CD4-positive, alpha-beta memory T cell (primary cell): Measurements from ENCODE around the gene MARK3. TPM values are rescaled to one million over a fixed set of nuclear protein-coding genes. Genes with fewer than 3 reads are reported as not detected.
"Not testable (repeated sequence)": the region's sequence is repeated elsewhere in the genome, so short reads cannot be mapped to it uniquely, and the experiment has no call there.

Experiments used
- CTCF ChIA-PET: fragments of 350-600 bp; sonication (Branson Sonifier 250); formaldehyde crosslinking; loops from one replicate; lab custom pipeline; 2021; ENCODE audit warnings: inconsistent platforms; ENCODE audit not compliant: partially characterized antibody; lab: Charles Lee
- POLR2A ChIA-PET: fragments of 350-600 bp; sonication (Branson Sonifier 250); formaldehyde crosslinking; loops from one replicate; lab custom pipeline; 2021; ENCODE audit not compliant: partially characterized antibody; lab: Charles Lee
- DNase-seq, 5 donors: peaks; one replicate each; pipeline versions ENCODE4 v3.0.0 to v3.0.0-alpha.2; 2020 to 2022; ENCODE audit warnings: mixed read lengths in 1 of 5
- H3K27ac ChIP-seq: one replicate; pipeline ENCODE4 v1.7.0; 2013; ENCODE audit warnings: low read depth, low read length
- H3K27me3 ChIP-seq: 2 replicates; pipeline ENCODE4 v1.7.0; 2013; ENCODE audit warnings: mild to moderate bottlenecking, low read length, moderate library complexity; ENCODE audit not compliant: insufficient read depth
- H3K36me3 ChIP-seq: 2 replicates; pipeline ENCODE4 v1.7.0; 2013; ENCODE audit warnings: mild to moderate bottlenecking, low read length, moderate library complexity; ENCODE audit not compliant: insufficient read depth
- H3K4me1 ChIP-seq: 2 replicates; pipeline ENCODE4 v1.7.0; 2013; ENCODE audit warnings: mild to moderate bottlenecking, low read length, moderate library complexity; ENCODE audit not compliant: insufficient read depth
- H3K4me3 ChIP-seq, 2 donors: one replicate each; pipeline ENCODE4 v1.7.0; 2013; ENCODE audit warnings: low read length in 2 of 2, mild to moderate bottlenecking in 1 of 2
- H3K9me3 ChIP-seq, 2 donors: one replicate each; pipeline ENCODE4 v1.7.0; 2013; ENCODE audit warnings: low read length in 2 of 2, control low read depth in 1 of 2; ENCODE audit not compliant: control insufficient read depth in 1 of 2
- H3K27ac Mint-ChIP-seq, 7 donors: one replicate each; pipeline ENCODE4 v1.8.0; 2020 to 2021; ENCODE audit warnings: mixed read lengths in 7 of 7, mild to moderate bottlenecking in 6 of 7, inconsistent platforms in 3 of 7, moderate library complexity in 3 of 7
- H3K27me3 Mint-ChIP-seq, 2 donors: one replicate each; pipeline ENCODE4 v1.8.0; 2020 to 2021; ENCODE audit warnings: mixed read lengths in 2 of 2
- H3K36me3 Mint-ChIP-seq, 2 donors: one replicate each; pipeline ENCODE4 v1.8.0; 2020 to 2021; ENCODE audit warnings: mixed read lengths in 2 of 2, inconsistent platforms in 1 of 2, mild to moderate bottlenecking in 1 of 2
- H3K4me1 Mint-ChIP-seq, 4 donors: one replicate each; pipeline ENCODE4 v1.8.0; 2020 to 2021; ENCODE audit warnings: mixed read lengths in 4 of 4, mild to moderate bottlenecking in 1 of 4
- H3K4me3 Mint-ChIP-seq, 8 donors: one replicate each; pipeline ENCODE4 v1.8.0; 2020 to 2021; ENCODE audit warnings: mixed read lengths in 8 of 8, mild to moderate bottlenecking in 7 of 8, moderate library complexity in 6 of 8, inconsistent platforms in 3 of 8
- H3K9me3 Mint-ChIP-seq, 8 donors: one replicate each; pipeline ENCODE4 v1.8.0; 2020 to 2021; ENCODE audit warnings: mixed read lengths in 8 of 8, mild to moderate bottlenecking in 5 of 8, inconsistent platforms in 3 of 8, moderate library complexity in 1 of 8
- intact Hi-C: fragments of 100-400 bp; cut with micrococcal nuclease; formaldehyde crosslinking; loops from one replicate; pipeline ENCODE4 v1.15.1; 2023
- polyA plus RNA-seq, 2 donors: library from polyadenylated mRNA; unstranded; fragments of 300-500 nt; fragmentation: Illumina TruSeq; gene quantifications; one replicate each; pipeline ENCODE4 v1.2.3, GENCODE V29; 2021
- total RNA-seq, 2 experiments: library from RNA; stranded (reverse); gene quantifications; one replicate each; pipeline ENCODE4 v1.2.3, GENCODE V29; 2021

MARK3 gene
- total and polyA plus RNA-seq, 4 experiments from 2014 or later, result 18.4 to 113 (median 76.2) TPM

DNA sequence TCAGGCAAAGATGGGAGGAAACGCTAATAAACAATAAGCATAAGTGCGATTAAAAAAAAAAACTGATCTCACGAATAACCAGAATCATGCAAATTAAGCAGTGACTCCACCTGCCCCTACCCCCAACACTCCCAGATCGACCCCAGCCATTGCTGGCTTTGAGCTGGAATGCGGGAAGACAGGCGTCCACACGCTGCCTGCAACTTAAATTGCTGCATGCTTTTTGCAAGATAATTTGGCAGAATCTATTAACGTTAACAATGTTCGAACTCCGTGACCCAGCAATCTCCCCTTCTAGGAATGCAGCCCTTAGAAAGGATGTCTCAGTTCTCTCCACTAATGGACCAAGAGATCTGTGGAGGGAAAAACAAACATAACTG, 138.3 kb downstream of the MARK3 start:
- no peak for DNase-seq
- Histone ChIP-seq H3K4me3 (no peak overlapping the region), H3K4me1 (peaks cover 31% of the 10 kb centered on the region), H3K9me3 (no peaks in the 10 kb centered on the region), H3K27ac (no peak overlapping the region), H3K27me3 (no peaks in the 10 kb centered on the region), H3K36me3 (no peaks in the 10 kb centered on the region)
- H3K4me3 Mint-ChIP-seq, result peak overlapping the region in 7 of 8 donors; percentile 6 to 71 (median 48)
- CTCF ChIA-PET, result no interaction called here
- peaks cover 0 to 1% of the 10 kb centered on the region in 2 donors for H3K36me3 Mint-ChIP-seq
- H3K27ac Mint-ChIP-seq, result peak overlapping the region in 1 of 7 donors; percentile 34
- intact Hi-C loops, result no loop called here
- H3K4me1 Mint-ChIP-seq, result peaks cover 4 to 37% (median 15%) of the 10 kb centered on the region in 4 donors
- H3K27me3 Mint-ChIP-seq, result peaks cover 3% of the 10 kb centered on the region in 2 donors
- peaks cover 0 to 1% (median 0%) of the 10 kb centered on the region in 8 donors for H3K9me3 Mint-ChIP-seq
- POLR2A ChIA-PET, result interaction anchor here (1.0 kb wide), 1 partner anchor 39 kb away, joined by 4 read pairs; the partner anchor contains the start of genes BAG5 and COA8

DNA sequence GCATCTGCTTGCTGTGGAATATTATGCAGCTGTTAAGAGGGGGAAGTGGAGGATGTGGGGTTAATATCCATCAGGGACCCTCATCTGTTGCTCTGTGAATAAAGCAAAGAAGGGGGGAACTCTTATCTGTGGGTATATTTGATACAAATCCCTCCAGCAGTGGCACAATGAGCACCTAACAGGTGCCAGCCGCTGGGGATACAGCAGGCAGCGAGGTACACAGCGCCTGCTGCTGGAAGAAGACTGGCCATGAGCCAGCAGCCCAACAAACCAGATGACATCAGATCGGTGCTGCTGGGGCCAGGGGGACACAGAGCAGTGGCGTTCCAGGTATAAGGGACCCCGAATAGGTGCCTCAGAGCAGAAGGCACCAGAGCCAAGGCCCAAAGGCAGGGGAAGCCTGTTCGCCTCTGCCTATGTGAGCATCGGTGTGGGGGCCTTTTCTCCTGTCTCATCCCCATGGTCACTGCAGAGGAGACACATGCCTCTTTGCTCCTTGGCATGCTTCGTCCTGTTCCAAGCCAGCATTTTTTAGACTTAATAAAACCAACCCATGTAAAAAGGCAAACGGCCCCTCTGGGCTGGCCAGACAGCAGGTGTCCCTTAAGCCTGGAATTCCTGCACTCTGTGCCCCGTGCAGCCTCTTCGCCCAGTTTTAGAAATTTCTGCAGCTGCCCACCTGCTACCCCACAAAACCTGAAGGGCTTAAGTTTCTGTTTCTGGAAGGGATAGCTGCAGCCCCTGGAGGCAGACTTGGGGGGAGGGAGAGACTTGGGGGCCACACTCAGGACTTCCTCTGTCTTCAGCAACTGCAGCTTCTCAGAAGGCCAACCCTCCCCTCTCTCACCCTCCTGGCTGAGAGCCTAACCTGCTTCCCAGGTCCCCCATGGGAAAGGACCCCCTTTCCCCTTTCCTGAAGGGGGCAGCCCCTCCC, 139.1 kb downstream of the MARK3 start:
- POLR2A ChIA-PET, result interaction anchor here (1.0 kb wide), 1 partner anchor 38 kb away, joined by 4 read pairs; the partner anchor contains the start of genes BAG5 and COA8
- Mint-ChIP-seq H3K27me3 (peaks cover 3% of the 10 kb centered on the region in 2 donors), H3K9me3 (no peaks in the 10 kb centered on the region), H3K36me3 (peaks cover 0 to 3% of the 10 kb centered on the region in 2 donors), H3K4me3 (peak overlapping the region in 3 of 8 donors; percentile 46 to 71 (median 51)), H3K4me1 (peaks cover 5 to 36% (median 13%) of the 10 kb centered on the region in 4 donors), H3K27ac (peak overlapping the region in 1 of 7 donors; percentile 34)
- Histone ChIP-seq H3K27me3 (no peaks in the 10 kb centered on the region), H3K9me3 (no peaks in the 10 kb centered on the region), H3K27ac (no peak overlapping the region), H3K4me1 (peaks cover 27% of the 10 kb centered on the region), H3K4me3 (no peak overlapping the region), H3K36me3 (no peaks in the 10 kb centered on the region)
- intact Hi-C loops, result no loop called here
- CTCF ChIA-PET, result no interaction called here
- no peak for DNase-seq

DNA sequence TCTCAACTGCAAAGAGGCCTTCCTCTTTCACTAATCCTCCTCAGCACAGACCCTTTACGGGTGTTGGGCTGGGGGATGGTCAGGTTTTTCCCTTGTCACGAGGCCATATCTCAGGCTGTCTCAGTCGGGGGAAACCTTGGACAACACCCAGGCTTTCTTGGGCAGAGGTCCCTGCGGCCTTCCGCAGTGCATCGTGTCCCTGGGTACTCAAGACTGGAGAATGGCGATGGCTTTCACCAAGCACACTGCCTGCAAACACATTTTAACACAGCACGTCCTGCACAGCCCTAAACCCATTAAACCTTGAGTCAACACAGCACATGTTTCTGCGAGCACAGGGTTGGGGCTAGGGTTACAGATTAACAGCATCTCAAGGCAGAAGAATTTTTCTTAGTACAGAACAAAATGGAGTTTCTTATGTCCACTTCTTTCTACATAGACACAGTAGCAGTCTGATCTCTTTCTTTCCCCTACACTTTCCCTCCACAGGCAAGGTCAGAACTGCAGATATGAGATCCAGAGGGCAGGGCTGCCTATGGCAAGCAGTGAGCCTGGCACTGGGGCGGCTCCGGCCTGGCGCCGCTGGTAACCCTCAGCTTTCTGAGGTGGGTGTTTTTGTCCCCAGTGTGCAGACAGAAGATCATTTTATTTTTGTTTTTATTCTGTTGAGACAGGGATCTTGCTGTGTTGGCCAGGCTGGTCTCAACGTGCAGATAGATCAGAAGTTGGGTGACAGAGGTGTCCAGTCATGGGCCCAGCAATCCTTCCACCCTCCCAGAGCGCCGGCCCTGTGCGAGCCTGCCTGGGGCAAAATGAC, 140.4 kb downstream of the MARK3 start:
- H3K9me3 Mint-ChIP-seq, H3K27ac ChIP-seq, POLR2A ChIA-PET, CTCF ChIA-PET, H3K9me3 ChIP-seq, H3K36me3 Mint-ChIP-seq, H3K36me3 ChIP-seq, H3K27me3 Mint-ChIP-seq, intact Hi-C loops, H3K4me3 ChIP-seq, DNase-seq, H3K27me3 ChIP-seq: not testable (repeated sequence)
- H3K27ac Mint-ChIP-seq, result peak overlapping the region in 4 of 7 donors; percentile 35 to 76 (median 54)
- H3K4me1 ChIP-seq, result peaks cover 35% of the 10 kb centered on the region
- peak overlapping the region in 2 of 8 donors; percentile 21 to 68 for H3K4me3 Mint-ChIP-seq
- peaks cover 15 to 45% (median 22%) of the 10 kb centered on the region in 4 donors for H3K4me1 Mint-ChIP-seq

DNA sequence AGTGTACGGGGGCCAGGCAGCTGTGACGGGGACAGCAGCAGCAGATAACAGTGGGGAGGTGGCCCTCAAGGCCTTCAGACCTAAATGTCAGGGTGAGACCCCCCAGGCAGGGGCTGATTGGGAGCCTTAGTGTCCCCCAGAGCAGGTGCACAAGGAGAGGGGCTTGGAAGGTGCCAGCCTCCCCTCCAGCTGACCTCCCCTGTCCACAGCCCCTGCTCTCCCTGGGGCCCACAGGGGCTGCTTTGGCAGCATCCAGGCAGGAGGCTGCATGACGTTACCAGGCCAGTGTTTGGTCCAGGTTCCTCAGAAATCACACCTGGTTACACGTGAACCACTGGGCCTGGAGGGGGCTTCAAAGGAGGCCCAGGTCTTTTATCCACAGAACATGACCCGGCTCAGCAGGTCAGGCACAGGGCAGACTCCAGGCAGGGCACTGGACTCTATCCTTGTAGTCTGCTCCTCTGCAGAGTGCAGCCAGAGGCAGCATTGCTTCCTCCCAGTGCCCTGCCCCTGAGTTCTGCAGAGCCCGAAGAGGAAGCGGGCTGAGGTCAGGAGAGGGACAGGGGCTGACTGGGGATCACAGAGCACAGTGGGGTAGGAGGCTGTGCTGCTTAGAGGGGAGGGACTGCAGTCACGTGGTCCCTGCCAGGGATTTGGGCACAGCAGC, 141.2 kb downstream of the MARK3 start:
- H3K27me3 Mint-ChIP-seq, result peaks cover 0 to 3% of the 10 kb centered on the region in 2 donors
- Histone ChIP-seq H3K36me3 (no peaks in the 10 kb centered on the region), H3K4me3 (no peak overlapping the region), H3K27ac (no peak overlapping the region), H3K27me3 (no peaks in the 10 kb centered on the region), H3K4me1 (peaks cover 38% of the 10 kb centered on the region), H3K9me3 (no peaks in the 10 kb centered on the region)
- no peak for DNase-seq
- H3K4me1 Mint-ChIP-seq, result peaks cover 17 to 51% (median 26%) of the 10 kb centered on the region in 4 donors
- peaks cover 0 to 2% of the 10 kb centered on the region in 2 donors for H3K36me3 Mint-ChIP-seq
- ChIA-PET POLR2A (interaction anchor here (5.9 kb wide), 1 partner anchor 36 kb away, joined by 31 read pairs; the partner anchor contains the start of genes BAG5 and COA8), CTCF (interaction anchor here (1.5 kb wide), 1 partner anchor 8 kb away, joined by 4 read pairs; no protein-coding TSS in a partner anchor)
- H3K27ac Mint-ChIP-seq, result peak overlapping the region in 3 of 7 donors; percentile 6 to 76 (median 35)
- H3K9me3 Mint-ChIP-seq, result no peaks in the 10 kb centered on the region
- intact Hi-C loops, result no loop called here
- H3K4me3 Mint-ChIP-seq, result no peak overlapping the region

- peaks cover 38% of the 10 kb centered on the region for H3K4me1 ChIP-seq
- intact Hi-C loops, result no loop called here
- ChIA-PET CTCF (interaction anchor here (1.5 kb wide), 1 partner anchor 8 kb away, joined by 4 read pairs; no protein-coding TSS in a partner anchor), POLR2A (interaction anchor here (5.9 kb wide), 1 partner anchor 35 kb away, joined by 31 read pairs; the partner anchor contains the start of genes BAG5 and COA8)
- Mint-ChIP-seq H3K27ac (peak overlapping the region in 6 of 7 donors; percentile 42 to 95 (median 76)), H3K9me3 (no peaks in the 10 kb centered on the region), H3K27me3 (peaks cover 0 to 3% of the 10 kb centered on the region in 2 donors), H3K36me3 (peaks cover 0 to 2% of the 10 kb centered on the region in 2 donors), H3K4me1 (peaks cover 17 to 56% (median 28%) of the 10 kb centered on the region in 4 donors), H3K4me3 (peak overlapping the region in 3 of 8 donors; percentile 15 to 91 (median 74))
- H3K27me3 ChIP-seq, result no peaks in the 10 kb centered on the region
- H3K36me3 ChIP-seq, result no peaks in the 10 kb centered on the region
- H3K27ac ChIP-seq, result no peak overlapping the region
- H3K9me3 ChIP-seq, result no peaks in the 10 kb centered on the region
- no peak overlapping the region for H3K4me3 ChIP-seq
- DNase-seq, result no peak
Measured at GRCh38 chr14:103526914-103527248, 141.7 kb downstream of the MARK3 start.

- H3K9me3 ChIP-seq, result no peaks in the 10 kb centered on the region
- intact Hi-C loops, result loop anchor here (2.0 kb wide), 1 partner anchor 35 kb away; the partner anchor contains the start of genes BAG5 and COA8
- no peak overlapping the region for H3K27ac ChIP-seq
- H3K36me3 ChIP-seq, result no peaks in the 10 kb centered on the region
- Mint-ChIP-seq H3K4me1 (peaks cover 17 to 58% (median 28%) of the 10 kb centered on the region in 4 donors), H3K4me3 (peak overlapping the region; percentile 64 to 93 (median 91)), H3K9me3 (no peaks in the 10 kb centered on the region), H3K36me3 (peaks cover 0 to 2% of the 10 kb centered on the region in 2 donors), H3K27me3 (peaks cover 0 to 3% of the 10 kb centered on the region in 2 donors), H3K27ac (peak overlapping the region; percentile 61 to 97 (median 78))
- peaks cover 34% of the 10 kb centered on the region for H3K4me1 ChIP-seq
- ChIA-PET POLR2A (interaction anchor here (1.2 to 5.9 kb wide), 4 partner anchors 9 to 194 kb away, joined by 5 to 31 read pairs (median 6); partner anchors contain the start of genes BAG5, COA8, EIF5 and KLC1), CTCF (interaction anchor here (1.5 to 2.4 kb wide), 2 partner anchors 9 kb away, joined by 4 to 12 read pairs; no protein-coding TSS in a partner anchor)
- no peak for DNase-seq
- H3K27me3 ChIP-seq, result no peaks in the 10 kb centered on the region
- H3K4me3 ChIP-seq, result no peak overlapping the region
Measured at GRCh38 chr14:103527408-103528145, 142.4 kb downstream of the MARK3 start.
